T-helper 1 cell treated with Interleukin-12 subunit alpha and Interleukin-12 subunit beta and Interleukin-4 antibody, amounts not matched to agents 30 ng/mL and 1 ng/mL, for 36 hours (primary cell): ENCODE data around the gene GPR107. TPM values are rescaled to one million over a fixed set of nuclear protein-coding genes. Genes with fewer than 3 reads are reported as not detected.

ENCODE experiments used
- intact Hi-C: fragments of 100-400 bp; cut with micrococcal nuclease; formaldehyde crosslinking; loops from one replicate; pipeline ENCODE4 v1.15.1; 2024
- total RNA-seq: library from RNA; stranded (reverse); gene quantifications from 2 replicates; pipeline ENCODE4 v1.2.3, GENCODE V29; 2022

GPR107 gene
- total RNA-seq, 1 donor from 2014 or later: 25.3 TPM

- intact Hi-C loops: loop anchor here (1.0 to 2.0 kb wide), 4 partner anchors 21 to 236 kb away; partner anchors contain the start of gene NCS1
These were observed 53.6 kb downstream of the GPR107 start for GRCh38 chr9:130107234-130107861.

- intact Hi-C loops: loop anchor here (1.0 to 2.0 kb wide), 4 partner anchors 20 to 235 kb away; partner anchors contain the start of gene NCS1
These were observed 54.2 kb downstream of the GPR107 start for GRCh38 chr9:130107955-130108354.

- intact Hi-C loops: no loop called here
These were observed 56.5 kb downstream of the GPR107 start for GRCh38 chr9:130110166-130110565.

GRCh38 chr9:130110596-130111021 is 56.9 kb downstream of the GPR107 start:
- intact Hi-C loops: no loop called here

GRCh38 chr9:130111786-130112537 is 58.3 kb downstream of the GPR107 start:
- intact Hi-C loops: no loop called here

GRCh38 chr9:130112538-130113151 is 58.9 kb downstream of the GPR107 start:
- intact Hi-C loops: no loop called here

GRCh38 chr9:130114741-130115140 is 61.0 kb downstream of the GPR107 start:
- intact Hi-C loops: no loop called here

- intact Hi-C loops: no loop called here
These were observed 62.6 kb downstream of the GPR107 start for GRCh38 chr9:130116346-130116745.

- intact Hi-C loops: no loop called here
These were observed 63.7 kb downstream of the GPR107 start for GRCh38 chr9:130117376-130117775.

- intact Hi-C loops: no loop called here
These were observed 64.3 kb downstream of the GPR107 start for GRCh38 chr9:130117816-130118632.

GRCh38 chr9:130118841-130119518 is 65.3 kb downstream of the GPR107 start:
- intact Hi-C loops: no loop called here

- intact Hi-C loops: no loop called here
These were observed 66.0 kb downstream of the GPR107 start for GRCh38 chr9:130119519-130120298.

- intact Hi-C loops: no loop called here
These were observed 66.5 kb downstream of the GPR107 start for GRCh38 chr9:130120299-130120587.

GRCh38 chr9:130120832-130121231 is 67.1 kb downstream of the GPR107 start:
- intact Hi-C loops: no loop called here

GRCh38 chr9:130122456-130122855 is 68.8 kb downstream of the GPR107 start:
- intact Hi-C loops: no loop called here

GRCh38 chr9:130124085-130124860 is 70.6 kb downstream of the GPR107 start:
- intact Hi-C loops: no loop called here

- intact Hi-C loops: no loop called here
These were observed 73.2 kb downstream of the GPR107 start for GRCh38 chr9:130126721-130127433.

GRCh38 chr9:130128251-130128650 is 74.5 kb downstream of the GPR107 start:
- intact Hi-C loops: loop anchor here (1.0 to 2.0 kb wide), 4 partner anchors 21 to 240 kb away; no protein-coding TSS in a partner anchor
